Ovary (tissue), 9 donors: ENCODE results near the gene ATRNL1. TPM values are rescaled to one million over a fixed set of nuclear protein-coding genes. Genes with fewer than 3 reads are reported as not detected.

ENCODE experiments used
- DNase-seq, 5 donors: peaks; one replicate each; pipeline ENCODE4 v3.0.0-alpha.2; 2019 to 2020
- H3K27ac ChIP-seq, 2 donors: fragments of 200-600 bp; one replicate each; pipeline versions ENCODE4 v1.5.1 to v1.8.0; 2019 to 2022
- H3K27me3 ChIP-seq: fragments of 200-600 bp; one replicate; pipeline ENCODE4 v1.8.0; 2022
- H3K36me3 ChIP-seq: fragments of 200-600 bp; sonication (generic); one replicate; pipeline ENCODE4 v1.5.1; 2019
- H3K4me1 ChIP-seq: one replicate; pipeline ENCODE4 v1.8.1; 2013; ENCODE audit warnings: mild to moderate bottlenecking, moderate library complexity; ENCODE audit not compliant: insufficient read depth
- H3K4me3 ChIP-seq: fragments of 200-600 bp; sonication (generic); one replicate; pipeline ENCODE4 v1.5.1; 2017
- H3K9me3 ChIP-seq, 2 donors: fragments of 200-600 bp in 1 of 2; sonication (generic) in 1 of 2; one replicate each; pipeline versions ENCODE4 v1.5.1 to v1.8.1; 2013 to 2019; ENCODE audit warnings: mild to moderate bottlenecking in 1 of 2, moderate library complexity in 1 of 2
- CTCF ChIP-seq, 3 donors: fragments of 450-650 bp in 2 of 3; fragments of 200-600 bp in 1 of 3; IDR thresholded peaks; one replicate each; pipeline versions ENCODE4 v1.5.1 to v1.8.0; 2016 to 2022; ENCODE audit warnings: antibody characterized with exemption in 3 of 3, mild to moderate bottlenecking in 1 of 3
- EP300 ChIP-seq: sonication (generic); formaldehyde crosslinking; IDR thresholded peaks from one replicate; pipeline ENCODE4 v1.6.1; 2017; ENCODE audit warnings: antibody characterized with exemption
- POLR2A ChIP-seq: fragments of 450-650 bp; IDR thresholded peaks from one replicate; pipeline ENCODE4 v1.6.1; 2017; ENCODE audit warnings: antibody characterized with exemption, mild to moderate bottlenecking, moderate library complexity
- WGBS, 3 donors: extraction: QIAGEN DNeasy Blood & Tissue Kit in 1 of 3; methylation state at CpG; one replicate each; pipeline versions ENCODE4 v1.1.5 to v1.1.7; 2013 to 2017; 5-methylcytosine and 5-hydroxymethylcytosine counted together
- intact Hi-C, 4 donors: fragments of 100-400 bp; cut with DNase I; formaldehyde crosslinking; loops; one replicate each; pipeline versions ENCODE4 v1.11.0 to v1.15.1; 2022 to 2023
- polyA plus RNA-seq, 2 donors: library from polyadenylated mRNA; stranded (reverse); fragments of 200-250 nt in 1 of 2; fragments of 350-450 nt in 1 of 2; fragmentation: Illumina TruSeq in 1 of 2; extraction: RNeasy Lipid Tissue Mini Kit (QIAGEN cat#74804) in 1 of 2; gene quantifications; one replicate each; pipeline ENCODE4 v1.2.3, GENCODE V29; 2013 to 2014
- total RNA-seq, 7 donors: library from RNA; depleted of rRNA in 2 of 7; stranded (reverse); fragments of >200 nt in 2 of 7; fragmentation: NEBNext Ultra II Directional in 3 of 7; extraction: Animal tissue kit (Norgen Biotek cat#: 25700) in 3 of 7; gene quantifications; one replicate each; pipeline versions ENCODE4 v1.1.0 to v1.2.4, GENCODE V29; 2016 to 2023
- donor health status: DM: no; HTN: no; CAD: no; lungs with moderate emphysema.
- donor health status: DM: no; HTN: no; CAD: no.
- donor health status: Bipolar disorder and iron deficiency.
- donor health status: DM: yes; HTN: yes; CAD: no.
- donor health status: DM: no; HTN: no; CAD: no.
- donor health status: DM: yes; HTN: yes; CAD: no.

ATRNL1 gene
- total and polyA plus RNA-seq, 9 donors = 8.1 to 119 (median 77.8) TPM

- peaks cover 3% of the 10 kb centered on the region for H3K27me3 ChIP-seq
- no peak for DNase-seq
- H3K4me3 ChIP-seq = no peak overlapping the region
- H3K9me3 ChIP-seq = no peaks in the 10 kb centered on the region
- H3K4me1 ChIP-seq = no peaks in the 10 kb centered on the region
- 73 to 80% (median 76%) methylated on average over 2 of the region's 2 CpGs for WGBS, 3 donors
- intact Hi-C loops = no loop called here
- TF ChIP-seq EP300 (no peak), POLR2A (no peak), CTCF (IDR thresholded peaks at IDR 0.05) (no peak)
- H3K36me3 ChIP-seq = no peaks in the 10 kb centered on the region
- H3K27ac ChIP-seq = no peak overlapping the region
Observed at GRCh38 chr10:115441907-115442545, 348.9 kb downstream of the ATRNL1 start.

GRCh38 chr10:115456812-115457211, 363.6 kb downstream of the ATRNL1 start:
- intact Hi-C loops = no loop called here
- no peaks in the 10 kb centered on the region for H3K4me1 ChIP-seq
- 87 to 98% (median 96%) methylated on average over 5 of the region's 5 CpGs for WGBS, 3 donors
- H3K27me3 ChIP-seq = no peaks in the 10 kb centered on the region
- H3K36me3 ChIP-seq = no peaks in the 10 kb centered on the region
- TF ChIP-seq CTCF (IDR thresholded peaks at IDR 0.05) (no peak), POLR2A (no peak), EP300 (no peak)
- no peak overlapping the region for H3K4me3 ChIP-seq
- no peak overlapping the region for H3K27ac ChIP-seq
- H3K9me3 ChIP-seq = peaks cover 0 to 6% of the 10 kb centered on the region in 2 donors
- DNase-seq = no peak

GRCh38 chr10:115483294-115483693, 390.1 kb downstream of the ATRNL1 start:
- no peaks in the 10 kb centered on the region for H3K36me3 ChIP-seq
- H3K9me3 ChIP-seq = no peaks in the 10 kb centered on the region
- intact Hi-C loops = no loop called here
- H3K4me3 ChIP-seq = no peak overlapping the region
- no peaks in the 10 kb centered on the region for H3K27me3 ChIP-seq
- 94 to 97% (median 94%) methylated on average over 2 of the region's 2 CpGs for WGBS, 3 donors
- no peak overlapping the region for H3K27ac ChIP-seq
- no peak for DNase-seq
- TF ChIP-seq POLR2A (no peak), EP300 (no peak), CTCF (IDR thresholded peaks at IDR 0.05) (no peak)
- H3K4me1 ChIP-seq = no peaks in the 10 kb centered on the region

GRCh38 chr10:115491526-115492140, 398.5 kb downstream of the ATRNL1 start:
- no peak overlapping the region for H3K27ac ChIP-seq
- H3K4me1 ChIP-seq = no peaks in the 10 kb centered on the region
- H3K36me3 ChIP-seq = no peaks in the 10 kb centered on the region
- H3K27me3 ChIP-seq = no peaks in the 10 kb centered on the region
- WGBS, 3 donors = 92 to 98% (median 97%) methylated on average over 10 of the region's 10 CpGs
- intact Hi-C loops = no loop called here
- DNase-seq = no peak
- TF ChIP-seq CTCF (IDR thresholded peaks at IDR 0.05) = no peak
- no peak for TF ChIP-seq EP300
- TF ChIP-seq POLR2A = no peak
- no peaks in the 10 kb centered on the region for H3K9me3 ChIP-seq
- no peak overlapping the region for H3K4me3 ChIP-seq
